IPS-20b (cell line): ENCODE data around the gene ZNF140.

Source experiments
- H3K27ac ChIP-seq: one replicate; pipeline ENCODE4 v1.5.1; 2013; ENCODE audit warnings: low read length
- H3K27me3 ChIP-seq: 2 replicates; pipeline ENCODE4 v1.6.1; 2013; ENCODE audit warnings: mild to moderate bottlenecking, low read length, inconsistent platforms; ENCODE audit not compliant: insufficient read depth
- H3K36me3 ChIP-seq: 2 replicates; pipeline ENCODE4 v1.6.1; 2013; ENCODE audit warnings: low read depth, mild to moderate bottlenecking, inconsistent platforms, low read length, moderate library complexity; ENCODE audit not compliant: insufficient read depth
- H3K4me1 ChIP-seq: 2 replicates; pipeline ENCODE4 v1.6.1; 2013; ENCODE audit warnings: mild to moderate bottlenecking, control low read depth, inconsistent platforms, low read length, moderate library complexity; ENCODE audit not compliant: insufficient read depth
- H3K4me3 ChIP-seq: 2 replicates; pipeline ENCODE4 v1.5.1; 2013; ENCODE audit warnings: mild to moderate bottlenecking, low read length, inconsistent platforms
- H3K9ac ChIP-seq: 2 replicates; pipeline ENCODE4 v1.6.1; 2013; ENCODE audit warnings: low read depth, mild to moderate bottlenecking, inconsistent platforms, low read length, moderate library complexity
- H3K9me3 ChIP-seq: 2 replicates; pipeline ENCODE4 v1.6.1; 2013; ENCODE audit warnings: mild to moderate bottlenecking, low read depth, low read length, inconsistent platforms; ENCODE audit not compliant: insufficient read depth

The ZNF140 gene

DNA sequence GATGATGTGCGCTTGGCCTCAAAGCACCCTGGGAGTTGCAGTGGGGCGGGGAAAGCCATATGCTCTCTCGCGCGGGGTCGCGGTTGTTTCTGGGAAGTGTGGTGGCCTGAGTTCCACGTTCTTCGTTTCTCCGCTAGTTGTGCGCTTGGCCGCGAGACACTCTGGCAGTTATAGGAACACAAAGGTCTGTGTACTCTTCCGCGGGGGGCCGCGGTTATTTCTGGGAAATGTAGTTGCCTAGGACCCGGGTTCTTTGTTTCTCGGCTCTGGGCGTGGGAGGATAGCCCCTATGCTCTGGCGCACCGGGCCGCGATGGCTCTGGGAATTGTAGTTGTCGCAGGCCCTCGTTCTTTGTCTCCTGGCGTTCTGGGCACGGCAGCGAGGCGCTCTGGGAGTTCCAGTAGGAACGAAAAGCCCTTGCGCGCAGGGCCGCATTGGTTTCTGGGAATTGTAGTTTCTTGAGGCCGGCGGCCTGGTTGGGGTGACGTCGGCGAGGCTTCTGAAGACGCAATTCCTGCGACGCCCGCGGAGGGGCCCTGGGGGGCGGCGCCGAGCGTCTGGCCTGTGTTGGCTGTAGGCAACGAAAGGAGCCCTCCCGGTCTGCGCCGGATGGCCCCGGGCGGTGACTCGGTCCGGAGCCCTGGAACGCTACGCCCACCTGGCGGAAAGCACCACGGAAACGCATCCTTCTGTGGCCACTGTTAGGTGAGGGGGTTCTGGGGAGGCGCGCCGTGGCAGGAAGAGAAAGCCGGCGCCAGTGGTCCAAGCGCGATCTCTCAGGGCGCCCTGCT, at the start of gene ZNF140:
Gene ZNF140 (plus strand): TSS at position 556 of the 791 bp plus-strand sequence. CDS start 398 bp downstream, outside the sequence.
- peaks cover 41% of the 10 kb centered on the region for H3K36me3 ChIP-seq
- peak within 1 kb of the TSS; percentile 86 for H3K4me3 ChIP-seq
- no peaks in the 10 kb centered on the region for H3K27me3 ChIP-seq
- peak within 1 kb of the TSS; percentile 81 for H3K9ac ChIP-seq
- no peaks in the 10 kb centered on the region; the same call in 1 of the 2 replicates for H3K4me1 ChIP-seq
- H3K9me3 ChIP-seq: peaks cover 85% of the 10 kb centered on the region
- peak within 1 kb of the TSS; percentile 52 for H3K27ac ChIP-seq

DNA sequence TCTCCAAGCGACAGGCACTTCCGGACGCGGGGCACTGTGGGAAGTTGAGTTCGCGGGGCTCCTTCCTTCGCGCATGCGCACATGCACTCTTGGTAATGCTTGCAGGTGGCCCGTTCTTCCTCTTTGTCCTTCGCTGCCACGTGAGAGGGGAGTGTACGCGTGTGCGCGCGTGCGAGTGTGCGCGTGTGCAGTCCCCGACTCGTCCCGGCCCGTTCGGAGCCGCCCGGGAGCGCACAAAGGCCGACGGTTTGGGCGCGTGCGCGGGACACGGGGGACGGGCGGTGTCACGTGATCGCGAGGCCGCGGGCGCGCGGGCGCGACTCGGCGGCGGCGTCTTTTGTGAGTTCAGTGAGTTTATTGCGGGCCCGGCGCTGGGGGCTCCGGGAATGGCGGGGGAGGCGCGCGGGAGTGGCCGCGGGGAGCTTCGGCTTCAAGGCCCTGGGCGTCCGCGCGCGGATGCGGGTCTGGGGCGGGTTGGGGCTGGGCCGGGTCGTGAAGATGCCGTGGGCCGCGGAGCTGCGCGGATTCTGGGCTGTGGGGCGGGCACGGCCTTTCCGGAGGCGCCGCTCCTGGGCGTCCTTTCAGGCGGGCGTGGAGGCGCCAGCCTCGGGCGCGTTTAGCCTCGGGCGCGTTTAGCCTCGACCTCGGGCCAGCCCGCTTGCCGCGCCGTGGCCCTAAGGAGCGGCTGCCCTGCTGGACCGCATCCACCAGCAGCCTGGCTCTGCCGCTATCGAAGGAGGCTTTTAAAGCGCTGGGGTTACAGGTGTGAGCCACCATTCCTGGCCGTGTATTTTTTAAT, 43.3 kb upstream of the ZNF140 start, which contains the start of gene ZNF84:
Gene ZNF84 (plus strand): TSS at position 303 of the 799 bp plus-strand sequence. CDS start 3,959 bp downstream, outside the sequence.
- peak within 1 kb of the TSS; percentile 88 for H3K4me3 ChIP-seq
- H3K9ac ChIP-seq: peak within 1 kb of the TSS; percentile 94
- H3K36me3 ChIP-seq: peaks cover 35% of the 10 kb centered on the region
- peak within 1 kb of the TSS; percentile 87 for H3K27ac ChIP-seq
- H3K4me1 ChIP-seq: no peaks in the 10 kb centered on the region
- H3K27me3 ChIP-seq: no peaks in the 10 kb centered on the region
- peaks cover 63% of the 10 kb centered on the region for H3K9me3 ChIP-seq

DNA sequence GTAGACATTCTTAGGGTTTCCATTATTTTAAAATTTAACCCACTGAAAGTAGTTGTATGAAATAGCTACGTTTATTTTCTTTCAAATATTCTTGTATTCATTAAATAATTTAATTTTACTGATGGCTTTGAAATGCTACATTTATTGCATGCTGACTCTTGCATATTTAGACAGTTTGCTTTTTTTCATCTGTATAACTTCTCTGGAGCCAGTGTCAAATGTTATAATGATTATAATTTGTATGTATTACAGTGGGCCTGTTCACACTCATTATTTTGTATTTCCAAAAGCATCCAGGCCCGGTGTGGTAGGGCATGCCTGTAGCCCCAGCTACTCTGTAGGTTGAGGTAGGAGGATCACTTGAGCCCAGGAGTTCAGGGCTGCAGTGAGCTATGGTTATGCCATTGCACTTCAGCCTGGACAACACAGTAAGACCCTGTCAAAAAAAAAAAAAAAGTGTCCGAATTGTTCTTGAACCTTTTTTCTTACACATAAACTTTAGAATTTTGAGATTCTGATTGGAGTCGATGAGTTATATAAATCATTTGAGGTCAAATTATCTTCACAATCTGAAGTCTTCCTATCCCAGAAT, 42.5 kb upstream of the ZNF140 start:
- no peaks in the 10 kb centered on the region for H3K4me1 ChIP-seq
- H3K36me3 ChIP-seq: peaks cover 43% of the 10 kb centered on the region
- peaks cover 64% of the 10 kb centered on the region for H3K9me3 ChIP-seq
- no peak overlapping the region for H3K27ac ChIP-seq
- peak overlapping the region; percentile 88 for H3K4me3 ChIP-seq
- H3K9ac ChIP-seq: peak overlapping the region; percentile 94
- H3K27me3 ChIP-seq: no peaks in the 10 kb centered on the region

DNA sequence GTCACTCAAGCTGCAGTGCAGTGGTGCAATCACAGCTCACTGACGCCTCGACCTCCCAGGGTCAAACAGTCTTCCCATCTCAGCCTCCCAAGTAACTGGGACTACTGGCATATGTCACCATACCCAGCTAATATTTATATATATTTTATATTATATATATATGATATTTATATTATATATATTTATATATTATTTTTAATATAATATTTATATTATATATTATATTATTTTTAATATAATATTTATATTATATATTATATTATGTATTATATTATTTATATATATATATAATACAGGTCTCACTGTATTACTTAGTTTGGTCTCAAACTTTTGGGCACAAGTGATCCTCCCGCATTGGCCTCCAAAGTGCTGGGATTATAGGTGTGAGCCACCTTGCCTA, 34.0 kb upstream of the ZNF140 start:
- Histone ChIP-seq H3K9me3 (peaks cover 98% of the 10 kb centered on the region), H3K27me3 (no peaks in the 10 kb centered on the region), H3K9ac (no peak overlapping the region), H3K27ac (no peak overlapping the region), H3K4me3 (0 out of 2 replicates have a peak overlapping the region, but pooled peaks have one; percentile 40), H3K4me1 (no peaks in the 10 kb centered on the region), H3K36me3 (peaks cover 99% of the 10 kb centered on the region)

DNA sequence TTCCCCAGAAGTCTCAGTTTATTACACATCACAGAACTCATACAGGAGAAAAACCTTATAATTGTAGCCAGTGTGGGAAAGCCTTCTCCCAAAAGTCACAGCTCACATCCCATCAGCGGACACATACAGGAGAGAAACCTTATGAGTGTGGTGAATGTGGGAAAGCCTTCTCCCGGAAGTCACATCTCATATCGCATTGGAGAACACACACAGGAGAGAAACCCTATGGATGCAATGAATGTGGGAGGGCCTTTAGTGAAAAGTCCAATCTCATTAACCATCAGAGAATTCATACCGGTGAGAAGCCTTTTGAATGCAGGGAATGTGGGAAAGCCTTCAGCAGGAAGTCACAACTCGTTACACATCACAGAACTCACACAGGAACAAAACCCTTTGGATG, 23.3 kb upstream of the ZNF140 start:
- H3K4me3 ChIP-seq: peak overlapping the region; percentile 33
- H3K9ac ChIP-seq: no peak overlapping the region
- no peaks in the 10 kb centered on the region for H3K27me3 ChIP-seq
- H3K36me3 ChIP-seq: peaks cover 75% of the 10 kb centered on the region
- peaks cover 95% of the 10 kb centered on the region for H3K9me3 ChIP-seq
- no peaks in the 10 kb centered on the region for H3K4me1 ChIP-seq
- H3K27ac ChIP-seq: no peak overlapping the region

GRCh38 chr12:133058203-133059113, 22.3 kb upstream of the ZNF140 start:
- H3K36me3 ChIP-seq: peaks cover 65% of the 10 kb centered on the region
- peaks cover 95% of the 10 kb centered on the region for H3K9me3 ChIP-seq
- peak overlapping the region; percentile 33 for H3K4me3 ChIP-seq

GRCh38 chr12:133061954-133062353, 18.8 kb upstream of the ZNF140 start:
- Histone ChIP-seq H3K4me3 (no peak overlapping the region), H3K4me1 (no peaks in the 10 kb centered on the region), H3K36me3 (peaks cover 37% of the 10 kb centered on the region), H3K27me3 (no peaks in the 10 kb centered on the region), H3K9ac (no peak overlapping the region), H3K9me3 (peaks cover 98% of the 10 kb centered on the region), H3K27ac (no peak overlapping the region)

More at GRCh38 chr12:133058203-133059113, 22.3 kb upstream of the ZNF140 start:
- no peaks in the 10 kb centered on the region for H3K27me3 ChIP-seq
- no peaks in the 10 kb centered on the region for H3K4me1 ChIP-seq
- H3K9ac ChIP-seq: no peak overlapping the region
- no peak overlapping the region for H3K27ac ChIP-seq

DNA sequence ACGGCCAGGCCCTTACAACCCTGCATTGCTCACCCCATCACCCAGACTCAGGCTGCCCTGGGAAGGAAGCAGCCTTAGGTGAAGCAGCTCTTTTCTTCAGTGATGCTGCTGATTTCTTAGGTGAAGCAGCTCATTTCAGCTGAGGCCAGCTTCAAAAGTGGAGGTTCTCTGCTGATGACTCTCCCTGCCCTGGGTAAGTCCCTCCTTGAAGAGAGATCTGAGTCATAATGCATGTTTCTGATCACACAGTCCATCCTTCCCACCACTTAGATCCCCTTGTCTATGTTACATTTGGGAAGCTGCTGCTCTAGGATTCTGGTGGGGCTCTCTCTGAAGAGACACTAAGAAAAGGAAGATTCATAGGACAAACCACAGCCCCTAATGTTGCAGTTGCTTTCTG, 17.2 kb upstream of the ZNF140 start:
- Histone ChIP-seq H3K27ac (no peak overlapping the region), H3K9me3 (peaks cover 97% of the 10 kb centered on the region), H3K9ac (no peak overlapping the region), H3K27me3 (no peaks in the 10 kb centered on the region), H3K36me3 (peaks cover 21% of the 10 kb centered on the region), H3K4me1 (no peaks in the 10 kb centered on the region), H3K4me3 (peak overlapping the region; percentile 9; the same call in 1 of the 2 replicates)

DNA sequence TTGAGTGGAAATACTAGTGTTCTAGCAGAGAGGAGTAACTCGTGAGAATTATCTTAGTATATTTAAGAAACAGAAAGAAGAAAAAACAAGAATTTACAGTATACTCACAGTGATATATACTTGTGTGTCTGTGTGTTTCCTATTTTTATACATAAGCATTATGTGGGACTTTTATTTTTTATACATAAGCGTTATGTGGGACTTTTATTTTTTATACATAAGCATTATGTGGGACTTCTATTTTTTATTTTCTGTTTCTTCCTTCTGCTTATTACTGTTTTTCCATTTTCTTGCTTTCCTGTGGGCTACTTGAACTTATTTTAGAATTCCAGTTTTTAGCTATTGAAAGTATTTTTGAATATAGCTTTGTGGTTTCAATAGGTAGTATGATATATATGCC, 6.9 kb upstream of the ZNF140 start:
- no peaks in the 10 kb centered on the region for H3K4me1 ChIP-seq
- H3K4me3 ChIP-seq: no peak overlapping the region
- no peak overlapping the region for H3K9ac ChIP-seq
- H3K36me3 ChIP-seq: no peaks in the 10 kb centered on the region
- no peaks in the 10 kb centered on the region for H3K27me3 ChIP-seq
- H3K27ac ChIP-seq: no peak overlapping the region
- peaks cover 82% of the 10 kb centered on the region for H3K9me3 ChIP-seq

GRCh38 chr12:133080026-133080367, 726 bp upstream of the ZNF140 start:
- H3K36me3 ChIP-seq: peaks cover 35% of the 10 kb centered on the region
- H3K27ac ChIP-seq: peak overlapping the region; percentile 52
- peaks cover 84% of the 10 kb centered on the region for H3K9me3 ChIP-seq
- no peaks in the 10 kb centered on the region for H3K27me3 ChIP-seq
- no peaks in the 10 kb centered on the region; the same call in 1 of the 2 replicates for H3K4me1 ChIP-seq
- peak overlapping the region; percentile 86 for H3K4me3 ChIP-seq
- H3K9ac ChIP-seq: peak overlapping the region; percentile 81
